Nephron (organoid): Measurements from ENCODE around the gene NADK.

ENCODE experiments used
- H3K27ac Mint-ChIP-seq, 3 experiments: 2 replicates each; pipeline ENCODE4 v1.8.0; 2020; ENCODE audit warnings: mixed read lengths in 3 of 3, mild to moderate bottlenecking in 2 of 3, moderate library complexity in 1 of 3
- H3K27me3 Mint-ChIP-seq: 2 replicates; pipeline ENCODE4 v1.8.0; 2021; ENCODE audit warnings: low read depth, mild to moderate bottlenecking, moderate library complexity, mixed read lengths
- H3K36me3 Mint-ChIP-seq: 2 replicates; pipeline ENCODE4 v1.8.0; 2020; ENCODE audit warnings: low read depth, mixed read lengths
- H3K4me1 Mint-ChIP-seq: 2 replicates; pipeline ENCODE4 v1.8.0; 2020; ENCODE audit warnings: mixed read lengths
- H3K4me3 Mint-ChIP-seq, 3 experiments: 2 replicates each; pipeline ENCODE4 v1.8.0; 2020; ENCODE audit warnings: mild to moderate bottlenecking in 3 of 3, mixed read lengths in 3 of 3, moderate library complexity in 2 of 3
- H3K9me3 Mint-ChIP-seq: 2 replicates; pipeline ENCODE4 v1.8.0; 2020; ENCODE audit warnings: mixed read lengths
- CTCF ChIP-seq, 3 experiments: fragments of 200-600 bp; sonication (generic); IDR thresholded peaks; one replicate each; pipeline ENCODE4 v1.5.0; 2021; ENCODE audit warnings: antibody characterized with exemption in 3 of 3; ENCODE audit not compliant: unreplicated experiment in 3 of 3

NADK gene

GRCh38 chr1:1773874-1774273, 4.4 kb downstream of the NADK start:
- H3K4me3 Mint-ChIP-seq = no peak overlapping the region
- H3K4me1 Mint-ChIP-seq = peaks cover 20% of the 10 kb centered on the region
- H3K9me3 Mint-ChIP-seq = peaks cover 14% of the 10 kb centered on the region
- H3K27ac Mint-ChIP-seq = no peak overlapping the region
- H3K27me3 Mint-ChIP-seq = no peaks in the 10 kb centered on the region
- no peak for TF ChIP-seq CTCF (IDR thresholded peaks at IDR 0.05; ENCODE audit: unreplicated experiment in 3 of 3)
- H3K36me3 Mint-ChIP-seq = peaks cover 44% of the 10 kb centered on the region

GRCh38 chr1:1771096-1771495, 7.2 kb downstream of the NADK start:
- Mint-ChIP-seq H3K9me3 (peaks cover 18% of the 10 kb centered on the region), H3K4me1 (peaks cover 10% of the 10 kb centered on the region), H3K27ac (no peak overlapping the region), H3K27me3 (no peaks in the 10 kb centered on the region), H3K36me3 (peaks cover 63% of the 10 kb centered on the region), H3K4me3 (no peak overlapping the region)
- no peak for TF ChIP-seq CTCF (IDR thresholded peaks at IDR 0.05; ENCODE audit: unreplicated experiment in 3 of 3)

- H3K36me3 Mint-ChIP-seq = peaks cover 54% of the 10 kb centered on the region
- H3K4me1 Mint-ChIP-seq = no peaks in the 10 kb centered on the region
- no peak for TF ChIP-seq CTCF (IDR thresholded peaks at IDR 0.05; ENCODE audit: unreplicated experiment in 3 of 3)
- H3K4me3 Mint-ChIP-seq = no peak overlapping the region
- no peak overlapping the region for H3K27ac Mint-ChIP-seq
- H3K27me3 Mint-ChIP-seq = no peaks in the 10 kb centered on the region
- H3K9me3 Mint-ChIP-seq = peaks cover 18% of the 10 kb centered on the region
Observed at GRCh38 chr1:1770102-1770501, 8.2 kb downstream of the NADK start.

GRCh38 chr1:1768249-1768992, 9.8 kb downstream of the NADK start:
- peaks cover 18% of the 10 kb centered on the region for H3K9me3 Mint-ChIP-seq

GRCh38 chr1:1764876-1765470, 13.3 kb downstream of the NADK start:
- H3K36me3 Mint-ChIP-seq = peaks cover 61% of the 10 kb centered on the region
- TF ChIP-seq CTCF (IDR thresholded peaks at IDR 0.05; ENCODE audit: unreplicated experiment in 3 of 3) = no peak
- no peak overlapping the region for H3K4me3 Mint-ChIP-seq
- H3K9me3 Mint-ChIP-seq = peaks cover 7% of the 10 kb centered on the region
- H3K27me3 Mint-ChIP-seq = no peaks in the 10 kb centered on the region
- H3K27ac Mint-ChIP-seq = no peak overlapping the region
- H3K4me1 Mint-ChIP-seq = no peaks in the 10 kb centered on the region

More at GRCh38 chr1:1768249-1768992, 9.8 kb downstream of the NADK start:
- Mint-ChIP-seq H3K4me3 (no peak overlapping the region), H3K36me3 (peaks cover 66% of the 10 kb centered on the region), H3K27me3 (no peaks in the 10 kb centered on the region), H3K4me1 (no peaks in the 10 kb centered on the region), H3K27ac (no peak overlapping the region)
- TF ChIP-seq CTCF (IDR thresholded peaks at IDR 0.05; ENCODE audit: unreplicated experiment in 3 of 3) = no peak
